BE2C (cell line): ENCODE measurements around the gene PIK3C2G.

Experiments used
- DNase-seq: peaks from one replicate; pipeline ENCODE4 v3.0.0-alpha.2; 2020
- H3K27me3 ChIP-seq: fragments of 250-450 bp; sonication (Bioruptor Pico); 2 replicates; pipeline ENCODE4 v1.5.1; 2020; ENCODE audit warnings: mild to moderate bottlenecking
- H3K36me3 ChIP-seq: fragments of 250-450 bp; sonication (Bioruptor Pico); 2 replicates; pipeline ENCODE4 v1.5.1; 2020; ENCODE audit warnings: mild to moderate bottlenecking
- H3K4me1 ChIP-seq: fragments of 250-450 bp; sonication (Bioruptor Pico); 2 replicates; pipeline ENCODE4 v1.5.1; 2020
- H3K4me3 ChIP-seq: 2 replicates; pipeline ENCODE4 v1.5.1; 2011; ENCODE audit warnings: low read depth, low read length
- H3K9me3 ChIP-seq: fragments of 250-450 bp; sonication (Bioruptor Pico); 2 replicates; pipeline ENCODE4 v1.5.1; 2020
- TF ChIP-seq, protein P1 (sequence below): IDR thresholded peaks from 2 replicates; pipeline ENCODE4 v1.5.1; 2012; ENCODE audit warnings: mild to moderate bottlenecking, low read depth, low read length

The PIK3C2G gene

DNA sequence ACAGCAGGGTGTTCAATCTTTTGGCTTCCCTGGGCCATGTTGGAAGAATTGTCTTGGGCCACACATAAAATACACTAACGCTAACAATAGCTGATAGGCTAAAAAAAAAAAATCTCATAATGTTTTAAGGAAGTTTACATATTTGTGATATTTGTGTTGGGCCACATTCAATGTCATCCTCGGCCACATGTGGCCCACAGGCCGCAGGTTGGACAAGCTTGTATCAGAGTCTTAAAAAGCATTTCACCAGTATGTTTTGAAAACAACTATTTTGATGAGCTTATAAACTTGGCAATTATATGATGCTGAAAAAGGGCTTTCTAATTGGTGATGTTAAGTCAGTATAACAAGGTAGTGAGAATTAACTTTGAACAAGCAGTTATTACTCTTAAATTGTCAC lies 78.9 kb downstream of the PIK3C2G start:
- TF ChIP-seq, protein P1, sequence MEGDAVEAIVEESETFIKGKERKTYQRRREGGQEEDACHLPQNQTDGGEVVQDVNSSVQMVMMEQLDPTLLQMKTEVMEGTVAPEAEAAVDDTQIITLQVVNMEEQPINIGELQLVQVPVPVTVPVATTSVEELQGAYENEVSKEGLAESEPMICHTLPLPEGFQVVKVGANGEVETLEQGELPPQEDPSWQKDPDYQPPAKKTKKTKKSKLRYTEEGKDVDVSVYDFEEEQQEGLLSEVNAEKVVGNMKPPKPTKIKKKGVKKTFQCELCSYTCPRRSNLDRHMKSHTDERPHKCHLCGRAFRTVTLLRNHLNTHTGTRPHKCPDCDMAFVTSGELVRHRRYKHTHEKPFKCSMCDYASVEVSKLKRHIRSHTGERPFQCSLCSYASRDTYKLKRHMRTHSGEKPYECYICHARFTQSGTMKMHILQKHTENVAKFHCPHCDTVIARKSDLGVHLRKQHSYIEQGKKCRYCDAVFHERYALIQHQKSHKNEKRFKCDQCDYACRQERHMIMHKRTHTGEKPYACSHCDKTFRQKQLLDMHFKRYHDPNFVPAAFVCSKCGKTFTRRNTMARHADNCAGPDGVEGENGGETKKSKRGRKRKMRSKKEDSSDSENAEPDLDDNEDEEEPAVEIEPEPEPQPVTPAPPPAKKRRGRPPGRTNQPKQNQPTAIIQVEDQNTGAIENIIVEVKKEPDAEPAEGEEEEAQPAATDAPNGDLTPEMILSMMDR: no peak
- no peaks in the 10 kb centered on the region for H3K9me3 ChIP-seq

DNA sequence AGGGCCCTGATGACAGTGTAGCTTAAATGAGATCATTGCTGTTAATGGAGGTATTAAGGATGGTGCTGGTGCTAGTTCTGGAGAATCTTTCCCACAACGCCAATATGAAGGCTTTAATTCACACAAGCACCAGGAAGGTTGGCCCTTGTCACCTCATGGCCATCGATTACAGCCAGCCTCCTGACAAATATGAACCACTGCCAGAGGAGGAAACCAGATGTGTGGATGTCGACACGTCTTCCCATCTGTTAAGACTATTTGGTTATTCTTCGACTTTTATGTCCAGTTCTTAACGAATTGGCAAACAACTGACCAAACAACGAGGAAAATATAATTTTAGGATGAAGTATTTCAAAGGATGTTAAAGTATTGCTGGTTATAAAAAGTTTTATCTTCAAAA lies 79.5 kb downstream of the PIK3C2G start:
- no peak overlapping the region for H3K4me3 ChIP-seq
- H3K9me3 ChIP-seq: no peaks in the 10 kb centered on the region
- H3K36me3 ChIP-seq: no peaks in the 10 kb centered on the region
- TF ChIP-seq, protein P1: no peak
- DNase-seq: no peak
- no peaks in the 10 kb centered on the region for H3K4me1 ChIP-seq
- no peaks in the 10 kb centered on the region for H3K27me3 ChIP-seq

More for the DNA sequence above, 78.9 kb downstream of the PIK3C2G start:
- no peaks in the 10 kb centered on the region for H3K36me3 ChIP-seq
- no peaks in the 10 kb centered on the region for H3K27me3 ChIP-seq
- H3K4me3 ChIP-seq: no peak overlapping the region
- DNase-seq: no peak
- no peaks in the 10 kb centered on the region for H3K4me1 ChIP-seq

DNA sequence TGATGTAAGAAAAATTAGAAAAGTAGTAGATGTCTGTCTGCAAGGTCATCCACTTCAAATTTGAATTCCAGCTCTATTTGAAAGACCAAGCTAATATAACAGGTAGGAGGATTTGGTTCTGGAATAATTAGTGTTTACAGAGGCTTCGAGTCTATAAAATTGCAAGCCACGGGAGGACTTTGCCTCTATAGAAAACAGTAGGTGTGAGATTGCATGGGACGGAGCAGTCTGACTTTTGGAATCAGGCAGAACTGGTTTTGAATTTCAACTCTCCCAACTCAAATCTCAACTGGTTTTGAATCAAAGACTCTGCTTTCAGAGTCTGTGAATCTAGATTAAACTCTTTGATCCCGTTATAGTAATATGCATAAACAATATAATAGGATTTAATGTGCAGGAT lies 82.4 kb downstream of the PIK3C2G start:
- DNase-seq: no peak
- Histone ChIP-seq H3K4me1 (no peaks in the 10 kb centered on the region), H3K27me3 (no peaks in the 10 kb centered on the region), H3K4me3 (no peak overlapping the region), H3K9me3 (no peaks in the 10 kb centered on the region), H3K36me3 (no peaks in the 10 kb centered on the region)
- TF ChIP-seq, protein P1: no peak

DNA sequence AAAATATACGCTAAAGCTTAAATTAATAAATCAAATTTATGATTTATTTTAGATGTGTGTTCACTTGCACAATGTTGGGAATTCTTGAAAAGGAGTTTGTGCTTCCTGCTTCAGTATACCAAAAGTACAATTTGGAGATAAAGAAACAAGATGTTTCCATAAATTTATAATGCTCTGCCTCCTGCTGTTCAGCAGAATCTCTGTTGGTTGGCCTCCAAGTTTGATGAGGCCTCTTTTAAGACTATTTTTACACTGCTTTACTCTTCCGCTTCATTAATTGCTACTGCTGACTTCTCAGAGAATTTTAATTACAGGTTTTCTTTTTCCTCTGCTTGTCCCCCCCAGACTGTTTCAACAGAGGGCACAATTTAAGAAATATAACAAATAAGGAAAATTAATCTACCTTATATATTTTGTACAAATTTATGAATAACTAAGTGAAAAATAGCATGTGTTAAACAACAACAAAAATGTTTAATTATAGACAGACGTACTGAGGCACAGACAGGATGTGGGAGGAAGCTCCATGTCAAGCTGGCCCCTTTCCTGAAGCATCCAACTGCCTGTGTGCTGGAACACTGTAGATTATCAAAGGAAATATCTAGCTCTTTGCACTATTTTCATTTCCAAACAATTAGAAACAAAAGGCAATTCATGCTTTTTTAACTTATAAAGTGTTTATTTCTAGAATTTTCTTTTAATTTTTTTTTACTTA lies 83.9 kb downstream of the PIK3C2G start:
- no peak for DNase-seq
- Histone ChIP-seq H3K9me3 (no peaks in the 10 kb centered on the region), H3K27me3 (no peaks in the 10 kb centered on the region), H3K4me1 (no peaks in the 10 kb centered on the region), H3K4me3 (no peak overlapping the region), H3K36me3 (no peaks in the 10 kb centered on the region)
- TF ChIP-seq, protein P1: no peak

DNA sequence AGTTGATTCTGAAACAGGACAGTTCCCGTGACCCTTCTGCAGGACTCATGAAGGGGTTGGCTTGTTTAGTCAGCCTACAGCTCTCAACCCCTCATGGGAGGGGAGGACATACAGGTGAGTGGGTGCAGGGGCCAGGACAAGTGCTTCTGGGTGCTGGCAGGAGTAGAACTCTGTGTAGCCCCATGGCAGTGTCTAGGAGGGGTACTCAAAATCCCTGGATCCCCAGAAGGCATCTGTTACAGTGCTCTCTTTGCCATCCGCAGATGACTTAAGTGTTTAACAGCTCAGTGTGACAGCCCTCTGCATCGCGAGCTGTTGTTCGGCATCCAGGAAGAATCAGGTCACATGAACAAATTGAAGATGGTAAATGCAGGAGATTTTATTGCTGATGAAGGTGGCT lies 91.0 kb downstream of the PIK3C2G start:
- H3K36me3 ChIP-seq: no peaks in the 10 kb centered on the region
- DNase-seq: no peak
- no peaks in the 10 kb centered on the region for H3K9me3 ChIP-seq
- H3K4me3 ChIP-seq: no peak overlapping the region
- TF ChIP-seq, protein P1: no peak
- no peaks in the 10 kb centered on the region for H3K27me3 ChIP-seq
- H3K4me1 ChIP-seq: no peaks in the 10 kb centered on the region; the same call in 1 of the 2 replicates

DNA sequence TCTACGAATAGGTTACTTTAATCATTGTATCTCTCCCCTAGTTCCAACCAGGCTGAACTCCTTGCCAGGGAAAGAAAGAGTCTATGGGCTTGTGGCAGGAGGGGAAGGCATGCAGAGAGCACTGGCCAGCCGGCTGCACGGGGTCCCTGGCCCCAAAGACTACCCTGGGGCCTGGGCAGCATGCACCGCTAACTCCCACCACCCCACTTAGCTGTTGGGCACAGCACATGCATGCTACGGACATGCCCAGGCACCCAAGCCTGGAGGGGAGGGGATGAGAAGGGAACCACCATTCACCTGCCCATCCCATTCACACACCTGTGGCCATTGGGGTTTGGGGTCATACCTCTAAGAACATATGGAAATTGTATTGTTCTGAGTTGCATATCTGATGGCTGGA lies 94.1 kb downstream of the PIK3C2G start:
- H3K4me1 ChIP-seq: no peaks in the 10 kb centered on the region; the same call in 1 of the 2 replicates
- TF ChIP-seq, protein P1: no peak
- H3K4me3 ChIP-seq: no peak overlapping the region
- no peaks in the 10 kb centered on the region for H3K9me3 ChIP-seq
- no peaks in the 10 kb centered on the region for H3K27me3 ChIP-seq
- DNase-seq: no peak
- H3K36me3 ChIP-seq: no peaks in the 10 kb centered on the region
